ENCODE data around the gene SAV1.

SAV1 gene

GRCh38 chr14:50615056-50615455 lies 53.0 kb downstream of the SAV1 start:
- DNase-seq (ENCODE audit: low read depth, low spot score) = no peak
- no peak overlapping the region for H3K4me3 ChIP-seq (ENCODE audit: low read length)

GRCh38 chr14:50612806-50613205 lies 55.3 kb downstream of the SAV1 start:
- DNase-seq (ENCODE audit: low read depth, low spot score) = no peak
- no peak overlapping the region for H3K4me3 ChIP-seq (ENCODE audit: low read length)

GRCh38 chr14:50610465-50610864 lies 57.6 kb downstream of the SAV1 start:
- no peak overlapping the region for H3K4me3 ChIP-seq (ENCODE audit: low read length)

GRCh38 chr14:50608302-50608851 lies 59.7 kb downstream of the SAV1 start:
- DNase-seq (ENCODE audit: low read depth, low spot score) = no peak
- H3K4me3 ChIP-seq (ENCODE audit: low read length) = no peak overlapping the region

More at GRCh38 chr14:50610465-50610864, 57.6 kb downstream of the SAV1 start:
- no peak for DNase-seq (ENCODE audit: low read depth, low spot score)

GRCh38 chr14:50607761-50608160 lies 60.3 kb downstream of the SAV1 start:
- H3K4me3 ChIP-seq (ENCODE audit: low read length) = no peak overlapping the region
- no peak for DNase-seq (ENCODE audit: low read depth, low spot score)

GRCh38 chr14:50607181-50607580 lies 60.9 kb downstream of the SAV1 start:
- no peak overlapping the region for H3K4me3 ChIP-seq (ENCODE audit: low read length)
- no peak for DNase-seq (ENCODE audit: low read depth, low spot score)

- no peak for DNase-seq (ENCODE audit: low read depth, low spot score)
- no peak overlapping the region for H3K4me3 ChIP-seq (ENCODE audit: low read length)
These were observed 61.6 kb downstream of the SAV1 start for GRCh38 chr14:50606468-50606867.

- DNase-seq (ENCODE audit: low read depth, low spot score) = no peak
- no peak overlapping the region for H3K4me3 ChIP-seq (ENCODE audit: low read length)
These were observed 62.3 kb downstream of the SAV1 start for GRCh38 chr14:50605766-50606165.

- DNase-seq (ENCODE audit: low read depth, low spot score) = no peak
These were observed 64.5 kb downstream of the SAV1 start for GRCh38 chr14:50603565-50603964.

GRCh38 chr14:50602035-50602434 lies 66.1 kb downstream of the SAV1 start:
- DNase-seq (ENCODE audit: low read depth, low spot score) = no peak
- H3K4me3 ChIP-seq (ENCODE audit: low read length) = no peak overlapping the region

More at GRCh38 chr14:50603565-50603964, 64.5 kb downstream of the SAV1 start:
- no peak overlapping the region for H3K4me3 ChIP-seq (ENCODE audit: low read length)

- DNase-seq (ENCODE audit: low read depth, low spot score) = no peak
- no peak overlapping the region for H3K4me3 ChIP-seq (ENCODE audit: low read length)
These were observed 66.7 kb downstream of the SAV1 start for GRCh38 chr14:50601394-50601793.

- DNase-seq (ENCODE audit: low read depth, low spot score) = no peak
- H3K4me3 ChIP-seq (ENCODE audit: low read length) = no peak overlapping the region
These were observed 67.3 kb downstream of the SAV1 start for GRCh38 chr14:50600849-50601248.

- no peak overlapping the region for H3K4me3 ChIP-seq (ENCODE audit: low read length)
- peak; percentile 20 for DNase-seq (ENCODE audit: low read depth, low spot score)
These were observed 68.2 kb downstream of the SAV1 start for GRCh38 chr14:50599700-50600444.

- no peak for DNase-seq (ENCODE audit: low read depth, low spot score)
- no peak overlapping the region for H3K4me3 ChIP-seq (ENCODE audit: low read length)
These were observed 69.3 kb downstream of the SAV1 start for GRCh38 chr14:50598765-50599164.

GRCh38 chr14:50594577-50595316 lies 73.4 kb downstream of the SAV1 start:
- DNase-seq (ENCODE audit: low read depth, low spot score) = no peak
- H3K4me3 ChIP-seq (ENCODE audit: low read length) = no peak overlapping the region

- no peak overlapping the region for H3K4me3 ChIP-seq (ENCODE audit: low read length)
- DNase-seq (ENCODE audit: low read depth, low spot score) = no peak
These were observed 77.6 kb downstream of the SAV1 start for GRCh38 chr14:50590464-50590863.

Data from Jurkat, Clone E6-1 (cell line).